Liver (tissue), 3 donors: ENCODE results near the gene EPHB2.

Experiments used
- GABPA ChIP-seq, 2 donors: IDR thresholded peaks in 1 of 2; conservative IDR thresholded peaks in 1 of 2; 2 replicates each; pipeline ENCODE4 v1.6.1; 2016; ENCODE audit warnings: antibody characterized with exemption in 2 of 2, mild to moderate bottlenecking in 1 of 2, moderate library complexity in 1 of 2
- HNF4G ChIP-seq: IDR thresholded peaks from 2 replicates; pipeline ENCODE4 v1.6.1; 2016; ENCODE audit warnings: antibody characterized with exemption
- JUND ChIP-seq, 2 donors: IDR thresholded peaks; 2 replicates each; pipeline ENCODE4 v1.6.1; 2016; ENCODE audit warnings: antibody characterized with exemption in 2 of 2
- NR2F2 ChIP-seq: IDR thresholded peaks from 2 replicates; pipeline ENCODE4 v1.6.1; 2016; ENCODE audit warnings: antibody characterized with exemption
- RAD21 ChIP-seq, 2 donors: IDR thresholded peaks; 2 replicates each; pipeline ENCODE4 v1.6.1; 2016; ENCODE audit warnings: antibody characterized with exemption in 2 of 2, mild to moderate bottlenecking in 2 of 2
- RXRA ChIP-seq, 2 donors: IDR thresholded peaks; 2 replicates each; pipeline ENCODE4 v1.6.1; 2017 to 2018; ENCODE audit warnings: antibody characterized with exemption in 2 of 2, mild to moderate bottlenecking in 1 of 2
- SP1 ChIP-seq: IDR thresholded peaks from 2 replicates; pipeline ENCODE4 v1.6.1; 2018; ENCODE audit warnings: antibody characterized with exemption, mild to moderate bottlenecking
- TAF1 ChIP-seq: conservative IDR thresholded peaks from 2 replicates; pipeline ENCODE4 v1.6.1; 2016; ENCODE audit warnings: antibody characterized with exemption, mild to moderate bottlenecking
- YY1 ChIP-seq: IDR thresholded peaks from 2 replicates; pipeline ENCODE4 v1.6.1; 2016; ENCODE audit warnings: antibody characterized with exemption, mild to moderate bottlenecking
- TF ChIP-seq, protein P1 (sequence below): fragments of 150-350 bp; IDR thresholded peaks from 2 replicates; pipeline ENCODE4 v1.5.1; 2017; ENCODE audit warnings: improper control_type of control experiment, low read depth, low read length; ENCODE audit not compliant: missing input control
- TF ChIP-seq, protein P2 (sequence below): IDR thresholded peaks from 2 replicates; pipeline ENCODE4 v1.6.1; 2016; ENCODE audit warnings: antibody characterized with exemption
- TF ChIP-seq, protein P3 (sequence below): IDR thresholded peaks from 2 replicates; pipeline ENCODE4 v1.6.1; 2016; ENCODE audit warnings: antibody characterized with exemption, mild to moderate bottlenecking
- donor health status: healthy.
- donor health status: healthy.

DNA sequence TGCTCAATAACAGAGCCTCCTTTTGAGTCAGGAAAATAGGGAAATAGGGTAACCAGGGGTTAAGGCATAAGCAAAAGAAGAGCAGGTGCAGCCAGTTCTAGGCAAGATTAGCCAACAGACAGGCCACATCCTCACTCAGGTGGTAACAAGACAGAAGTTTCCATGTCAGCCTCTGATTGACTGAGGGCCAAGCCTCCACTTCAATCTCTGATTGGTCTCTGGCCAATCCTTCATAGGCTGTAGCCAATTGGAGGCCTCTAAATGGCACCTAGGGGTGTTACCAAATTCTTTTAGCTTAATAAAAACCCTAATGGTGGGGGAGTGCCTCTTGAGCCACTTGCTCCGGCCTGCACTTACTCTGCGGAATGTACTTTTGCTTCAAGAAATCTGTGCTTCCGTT lies 224.8 kb downstream of the EPHB2 start:
- TF ChIP-seq, protein P1, sequence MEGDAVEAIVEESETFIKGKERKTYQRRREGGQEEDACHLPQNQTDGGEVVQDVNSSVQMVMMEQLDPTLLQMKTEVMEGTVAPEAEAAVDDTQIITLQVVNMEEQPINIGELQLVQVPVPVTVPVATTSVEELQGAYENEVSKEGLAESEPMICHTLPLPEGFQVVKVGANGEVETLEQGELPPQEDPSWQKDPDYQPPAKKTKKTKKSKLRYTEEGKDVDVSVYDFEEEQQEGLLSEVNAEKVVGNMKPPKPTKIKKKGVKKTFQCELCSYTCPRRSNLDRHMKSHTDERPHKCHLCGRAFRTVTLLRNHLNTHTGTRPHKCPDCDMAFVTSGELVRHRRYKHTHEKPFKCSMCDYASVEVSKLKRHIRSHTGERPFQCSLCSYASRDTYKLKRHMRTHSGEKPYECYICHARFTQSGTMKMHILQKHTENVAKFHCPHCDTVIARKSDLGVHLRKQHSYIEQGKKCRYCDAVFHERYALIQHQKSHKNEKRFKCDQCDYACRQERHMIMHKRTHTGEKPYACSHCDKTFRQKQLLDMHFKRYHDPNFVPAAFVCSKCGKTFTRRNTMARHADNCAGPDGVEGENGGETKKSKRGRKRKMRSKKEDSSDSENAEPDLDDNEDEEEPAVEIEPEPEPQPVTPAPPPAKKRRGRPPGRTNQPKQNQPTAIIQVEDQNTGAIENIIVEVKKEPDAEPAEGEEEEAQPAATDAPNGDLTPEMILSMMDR, result no peak
- no peak for TF ChIP-seq TAF1
- TF ChIP-seq YY1, result no peak
- no peak for TF ChIP-seq SP1
- no peak for TF ChIP-seq RAD21 (IDR thresholded peaks at IDR 0.05)
- TF ChIP-seq, protein P2, sequence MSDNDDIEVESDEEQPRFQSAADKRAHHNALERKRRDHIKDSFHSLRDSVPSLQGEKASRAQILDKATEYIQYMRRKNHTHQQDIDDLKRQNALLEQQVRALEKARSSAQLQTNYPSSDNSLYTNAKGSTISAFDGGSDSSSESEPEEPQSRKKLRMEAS, result no peak
- no peak for TF ChIP-seq GABPA (IDR thresholded peaks at IDR 0.05 in 1 of 2, conservative IDR thresholded peaks at IDR 0.05 in 1 of 2)
- TF ChIP-seq, protein P3, sequence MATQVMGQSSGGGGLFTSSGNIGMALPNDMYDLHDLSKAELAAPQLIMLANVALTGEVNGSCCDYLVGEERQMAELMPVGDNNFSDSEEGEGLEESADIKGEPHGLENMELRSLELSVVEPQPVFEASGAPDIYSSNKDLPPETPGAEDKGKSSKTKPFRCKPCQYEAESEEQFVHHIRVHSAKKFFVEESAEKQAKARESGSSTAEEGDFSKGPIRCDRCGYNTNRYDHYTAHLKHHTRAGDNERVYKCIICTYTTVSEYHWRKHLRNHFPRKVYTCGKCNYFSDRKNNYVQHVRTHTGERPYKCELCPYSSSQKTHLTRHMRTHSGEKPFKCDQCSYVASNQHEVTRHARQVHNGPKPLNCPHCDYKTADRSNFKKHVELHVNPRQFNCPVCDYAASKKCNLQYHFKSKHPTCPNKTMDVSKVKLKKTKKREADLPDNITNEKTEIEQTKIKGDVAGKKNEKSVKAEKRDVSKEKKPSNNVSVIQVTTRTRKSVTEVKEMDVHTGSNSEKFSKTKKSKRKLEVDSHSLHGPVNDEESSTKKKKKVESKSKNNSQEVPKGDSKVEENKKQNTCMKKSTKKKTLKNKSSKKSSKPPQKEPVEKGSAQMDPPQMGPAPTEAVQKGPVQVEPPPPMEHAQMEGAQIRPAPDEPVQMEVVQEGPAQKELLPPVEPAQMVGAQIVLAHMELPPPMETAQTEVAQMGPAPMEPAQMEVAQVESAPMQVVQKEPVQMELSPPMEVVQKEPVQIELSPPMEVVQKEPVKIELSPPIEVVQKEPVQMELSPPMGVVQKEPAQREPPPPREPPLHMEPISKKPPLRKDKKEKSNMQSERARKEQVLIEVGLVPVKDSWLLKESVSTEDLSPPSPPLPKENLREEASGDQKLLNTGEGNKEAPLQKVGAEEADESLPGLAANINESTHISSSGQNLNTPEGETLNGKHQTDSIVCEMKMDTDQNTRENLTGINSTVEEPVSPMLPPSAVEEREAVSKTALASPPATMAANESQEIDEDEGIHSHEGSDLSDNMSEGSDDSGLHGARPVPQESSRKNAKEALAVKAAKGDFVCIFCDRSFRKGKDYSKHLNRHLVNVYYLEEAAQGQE, result no peak
- TF ChIP-seq JUND (IDR thresholded peaks at IDR 0.05), result no peak
- no peak for TF ChIP-seq HNF4G
- TF ChIP-seq NR2F2, result no peak
- no peak for TF ChIP-seq RXRA (IDR thresholded peaks at IDR 0.05)
